K562 (cell line): ENCODE measurements around the gene IL23R. TPM values are rescaled to one million over a fixed set of nuclear protein-coding genes. Genes with fewer than 3 reads are reported as not detected.

Source experiments
- BDP1 ChIP-seq: IDR thresholded peaks from 3 replicates; pipeline ENCODE4 v1.6.1; 2011; ENCODE audit not compliant: insufficient read length, insufficient read depth
- CBFA2T2 ChIP-seq: fragments of 450-650 bp; conservative IDR thresholded peaks from 2 replicates; pipeline ENCODE4 v1.6.1; 2017; ENCODE audit warnings: mild to moderate bottlenecking
- DEAF1 ChIP-seq: fragments of 450-650 bp; formaldehyde crosslinking; IDR thresholded peaks from 2 replicates; pipeline ENCODE4 v1.4.0; 2020; ENCODE audit warnings: mild to moderate bottlenecking, moderate library complexity
- HMBOX1 ChIP-seq: sonication (generic); IDR thresholded peaks from 2 replicates; pipeline ENCODE4 v1.6.1; 2016
- KDM5B ChIP-seq: fragments of 200-600 bp; sonication (generic); IDR thresholded peaks from 2 replicates; pipeline ENCODE4 v1.6.1; 2012; ENCODE audit warnings: low read depth, mild to moderate bottlenecking, moderate library complexity, low read length, control low read depth, inconsistent platforms; ENCODE audit not compliant: insufficient replicate concordance
- KLF16 ChIP-seq: IDR thresholded peaks from 2 replicates; pipeline ENCODE4 v1.6.1; 2016; ENCODE audit warnings: antibody characterized with exemption
- MAX ChIP-seq: sonication (generic); formaldehyde crosslinking; IDR thresholded peaks from 2 replicates; pipeline ENCODE4 v1.9.0; 2022; ENCODE audit warnings: mild to moderate bottlenecking, missing genetic modification reagents
- NCOA1 ChIP-seq: fragments of 450-650 bp; IDR thresholded peaks from 2 replicates; pipeline ENCODE4 v1.6.1; 2016; ENCODE audit warnings: low read depth
- NELFE ChIP-seq: IDR thresholded peaks from 2 replicates; pipeline ENCODE4 v1.6.1; 2011; ENCODE audit warnings: mild to moderate bottlenecking; ENCODE audit not compliant: insufficient read depth, insufficient read length
- PURB ChIP-seq: sonication (generic); formaldehyde crosslinking; IDR thresholded peaks from 2 replicates; pipeline ENCODE4 v1.9.0; 2021; ENCODE audit warnings: low read depth, mild to moderate bottlenecking, missing genetic modification reagents
- TFAM ChIP-seq: fragments of 250-450 bp; sonication (Bioruptor Pico); conservative IDR thresholded peaks from 2 replicates; pipeline ENCODE4 v1.5.0; 2021; ENCODE audit warnings: mild to moderate bottlenecking, moderate library complexity
- THRA ChIP-seq: fragments of 450-650 bp; IDR thresholded peaks from 2 replicates; pipeline ENCODE4 v1.6.1; 2017; ENCODE audit warnings: mild to moderate bottlenecking, moderate library complexity
- ZNF217 ChIP-seq: sonication (generic); formaldehyde crosslinking; IDR thresholded peaks from 2 replicates; pipeline ENCODE4 v1.8.0; 2022; ENCODE audit warnings: mild to moderate bottlenecking, missing genetic modification reagents
- ZNF24 ChIP-seq: fragments of 450-650 bp; IDR thresholded peaks from 2 replicates; pipeline ENCODE4 v1.6.1; 2016
- ZNF589 ChIP-seq: fragments of 200-800 bp; sonication (Bioruptor generic); IDR thresholded peaks from 2 replicates; pipeline ENCODE4 v1.6.1; 2016; ENCODE audit warnings: low read depth, missing genetic modification characterization, missing compliant biosample characterization
- ZNF696 ChIP-seq: fragments of 250-450 bp; sonication (Bioruptor Pico); conservative IDR thresholded peaks from 2 replicates; pipeline ENCODE4 v1.4.0; 2020; ENCODE audit warnings: mild to moderate bottlenecking, moderate library complexity
- polyA plus RNA-seq, 8 experiments: library from polyadenylated mRNA; depleted of rRNA in 4 of 8; stranded (reverse) in 5 of 8; unstranded in 3 of 8; fragments of >200 nt; fragmentation: Nextera tagmentation in 2 of 8; fragmentation: Illumina TruSeq in 1 of 8; extraction: Ambion mirVana in 2 of 8; extraction: Trizol in 1 of 8; gene quantifications; 2 replicates each; pipeline versions ENCODE4 v1.2.1 to v1.2.3, GENCODE V29; 2011 to 2014; ENCODE audit warnings: inconsistent platforms in 1 of 8, missing spikeins in 1 of 8
- total RNA-seq, 7 experiments: library from RNA; depleted of rRNA in 6 of 7; stranded (reverse); fragments of >200 nt in 6 of 7; fragmentation: Illumina TruSeq in 2 of 7; extraction: Trizol in 2 of 7; gene quantifications; 2 replicates each; pipeline versions ENCODE4 v1.2.1 to v1.2.3, GENCODE V29; 2011 to 2021; ENCODE audit warnings: low replicate concordance in 1 of 7
- TF ChIP-seq, protein P1 (sequence below): fragments of 200-800 bp; sonication (Bioruptor generic); IDR thresholded peaks from 2 replicates; pipeline ENCODE4 v1.6.1; 2017; ENCODE audit warnings: missing genetic modification characterization, missing compliant biosample characterization

Gene IL23R
- total and polyA plus RNA-seq, 9 of the 15 experiments (the other 6 are each of a cell fraction or from before 2014, with no cell fraction given): 4.4 to 52.7 (median 22.8) TPM

GRCh38 chr1:67149179-67149770 is 17.0 kb upstream of the IL23R start (continued):
- TF ChIP-seq THRA (no peak), NCOA1 (no peak), PURB (CRISPR knock-in tag) (no peak), KDM5B (no peak), BDP1 (no peak), DEAF1 (CRISPR knock-in tag) (peak; percentile 94), NELFE (no peak), KLF16 (peak; percentile 54; the same call in 1 of the 2 replicates), HMBOX1 (0 out of 2 replicates have a peak, but pooled peaks have one; percentile 10), MAX (CRISPR knock-in tag) (no peak), CBFA2T2 (no peak), ZNF589 (CRISPR knock-in tag) (no peak), TFAM (no peak), ZNF24 (0 out of 2 replicates have a peak, but pooled peaks have one; percentile 47), ZNF217 (no peak), ZNF696 (CRISPR knock-in tag) (no peak)
- TF ChIP-seq, protein P1, sequence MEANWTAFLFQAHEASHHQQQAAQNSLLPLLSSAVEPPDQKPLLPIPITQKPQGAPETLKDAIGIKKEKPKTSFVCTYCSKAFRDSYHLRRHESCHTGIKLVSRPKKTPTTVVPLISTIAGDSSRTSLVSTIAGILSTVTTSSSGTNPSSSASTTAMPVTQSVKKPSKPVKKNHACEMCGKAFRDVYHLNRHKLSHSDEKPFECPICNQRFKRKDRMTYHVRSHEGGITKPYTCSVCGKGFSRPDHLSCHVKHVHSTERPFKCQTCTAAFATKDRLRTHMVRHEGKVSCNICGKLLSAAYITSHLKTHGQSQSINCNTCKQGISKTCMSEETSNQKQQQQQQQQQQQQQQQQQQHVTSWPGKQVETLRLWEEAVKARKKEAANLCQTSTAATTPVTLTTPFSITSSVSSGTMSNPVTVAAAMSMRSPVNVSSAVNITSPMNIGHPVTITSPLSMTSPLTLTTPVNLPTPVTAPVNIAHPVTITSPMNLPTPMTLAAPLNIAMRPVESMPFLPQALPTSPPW (CRISPR knock-in tag): no peak
